Prostate gland (tissue), 2 donors: ENCODE data around the gene ARMH3.

Experiments used
- POLR2A ChIP-seq: fragments of 450-650 bp; IDR thresholded peaks from one replicate; pipeline ENCODE4 v1.6.1; 2016; ENCODE audit warnings: antibody characterized with exemption, mild to moderate bottlenecking
- TF ChIP-seq, protein P1 (sequence below), 4 experiments: fragments of 200-600 bp in 2 of 4; fragments of 450-650 bp in 2 of 4; sonication (generic) in 2 of 4; IDR thresholded peaks; 1 replicate in 3 of 4; 2 replicates in 1 of 4; pipeline ENCODE4 v1.5.1; 2016 to 2019; ENCODE audit warnings: antibody characterized with exemption in 4 of 4, mild to moderate bottlenecking in 2 of 4, moderate library complexity in 2 of 4

DNA sequence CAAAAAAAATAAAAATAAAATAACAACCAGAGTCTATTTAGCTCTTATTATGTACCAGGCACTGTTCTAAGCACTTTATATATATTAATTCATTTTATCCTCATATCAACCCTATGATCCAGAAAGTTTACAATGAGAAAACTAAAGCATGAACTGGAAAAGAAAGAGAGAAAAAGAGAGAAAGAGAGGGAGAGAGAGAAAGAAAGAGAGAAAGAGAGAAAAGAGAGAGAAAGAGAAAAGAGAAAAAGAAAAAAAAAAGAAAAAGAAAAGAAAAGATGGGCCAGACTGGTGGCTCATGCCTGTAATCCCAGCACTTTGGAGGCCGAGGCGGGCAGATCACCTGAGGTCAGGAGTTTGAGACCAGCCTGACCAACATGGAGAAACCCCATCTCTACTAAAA lies 9.9 kb downstream of the ARMH3 start:
- TF ChIP-seq, protein P1, sequence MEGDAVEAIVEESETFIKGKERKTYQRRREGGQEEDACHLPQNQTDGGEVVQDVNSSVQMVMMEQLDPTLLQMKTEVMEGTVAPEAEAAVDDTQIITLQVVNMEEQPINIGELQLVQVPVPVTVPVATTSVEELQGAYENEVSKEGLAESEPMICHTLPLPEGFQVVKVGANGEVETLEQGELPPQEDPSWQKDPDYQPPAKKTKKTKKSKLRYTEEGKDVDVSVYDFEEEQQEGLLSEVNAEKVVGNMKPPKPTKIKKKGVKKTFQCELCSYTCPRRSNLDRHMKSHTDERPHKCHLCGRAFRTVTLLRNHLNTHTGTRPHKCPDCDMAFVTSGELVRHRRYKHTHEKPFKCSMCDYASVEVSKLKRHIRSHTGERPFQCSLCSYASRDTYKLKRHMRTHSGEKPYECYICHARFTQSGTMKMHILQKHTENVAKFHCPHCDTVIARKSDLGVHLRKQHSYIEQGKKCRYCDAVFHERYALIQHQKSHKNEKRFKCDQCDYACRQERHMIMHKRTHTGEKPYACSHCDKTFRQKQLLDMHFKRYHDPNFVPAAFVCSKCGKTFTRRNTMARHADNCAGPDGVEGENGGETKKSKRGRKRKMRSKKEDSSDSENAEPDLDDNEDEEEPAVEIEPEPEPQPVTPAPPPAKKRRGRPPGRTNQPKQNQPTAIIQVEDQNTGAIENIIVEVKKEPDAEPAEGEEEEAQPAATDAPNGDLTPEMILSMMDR (IDR thresholded peaks at IDR 0.05), result no peak
- no peak for TF ChIP-seq POLR2A
